Neural cell (in vitro differentiated cells): ENCODE data around the gene MORN4. TPM values are rescaled to one million over a fixed set of nuclear protein-coding genes. Genes with fewer than 3 reads are reported as not detected.

ENCODE experiments used
- H2AFZ ChIP-seq: fragments of 200-600, 300-800 bp; sonication (generic), shearing (Covaris generic); 2 replicates; pipeline ENCODE4 v1.6.0; 2014; ENCODE audit warnings: low read depth, mild to moderate bottlenecking, antibody characterized with exemption, low read length, moderate library complexity
- H3F3A ChIP-seq: fragments of 200-600 bp; shearing (Covaris generic); 2 replicates; pipeline ENCODE4 v1.6.1; 2016; ENCODE audit warnings: mild to moderate bottlenecking, moderate library complexity, mixed read lengths, antibody characterized with exemption, low read length; ENCODE audit not compliant: insufficient read depth, poor library complexity, severe bottlenecking
- H3K27ac ChIP-seq: fragments of 200-600, 300-800 bp; sonication (generic), shearing (Covaris generic); 2 replicates; pipeline ENCODE4 v1.5.1; 2014; ENCODE audit warnings: mild to moderate bottlenecking, low read length, moderate library complexity
- H3K27me3 ChIP-seq: fragments of 300-800, 200-600 bp; sonication (generic), shearing (Covaris generic); 2 replicates; pipeline ENCODE4 v1.6.0; 2014; ENCODE audit warnings: mild to moderate bottlenecking, low read depth, low read length, moderate library complexity; ENCODE audit not compliant: insufficient read depth
- H3K36me3 ChIP-seq: fragments of 300-800, 200-600 bp; sonication (generic), shearing (Covaris generic); 2 replicates; pipeline ENCODE4 v1.5.1; 2014; ENCODE audit warnings: mild to moderate bottlenecking, antibody characterized with exemption, low read length, moderate library complexity; ENCODE audit not compliant: insufficient read depth
- H3K4me2 ChIP-seq: fragments of 300-800, 200-600 bp; sonication (generic), shearing (Covaris generic); 2 replicates; pipeline ENCODE4 v1.6.0; 2014; ENCODE audit warnings: mild to moderate bottlenecking, low read length
- H3K4me3 ChIP-seq: fragments of 300-800, 200-600 bp; sonication (generic), shearing (Covaris generic); 2 replicates; pipeline ENCODE4 v1.5.1; 2014; ENCODE audit warnings: mild to moderate bottlenecking, low read length, moderate library complexity
- H3K79me2 ChIP-seq: fragments of 200-600 bp; shearing (Covaris generic); replicated peaks from 2 replicates; pipeline ENCODE4 v1.6.0; 2014; ENCODE audit warnings: mild to moderate bottlenecking, low read length, moderate library complexity; ENCODE audit not compliant: insufficient read depth
- H3K9ac ChIP-seq: fragments of 300-800, 200-600 bp; sonication (generic), shearing (Covaris generic); 2 replicates; pipeline ENCODE4 v1.6.1; 2016; ENCODE audit warnings: mild to moderate bottlenecking, low read length, mixed read lengths
- H3K9me2 ChIP-seq: fragments of 200-600 bp; shearing (Covaris generic); 2 replicates; pipeline ENCODE4 v1.6.1; 2016; ENCODE audit warnings: mild to moderate bottlenecking, low read length, mixed read lengths; ENCODE audit not compliant: insufficient read depth
- H3K9me3 ChIP-seq: fragments of 200-600, 300-800 bp; sonication (generic), shearing (Covaris generic); 2 replicates; pipeline ENCODE4 v1.6.1; 2016; ENCODE audit warnings: mild to moderate bottlenecking, mixed run types, low read length, moderate library complexity, mixed read lengths
- H4K20me1 ChIP-seq: fragments of 200-600 bp; shearing (Covaris generic); 2 replicates; pipeline ENCODE4 v1.6.1; 2016; ENCODE audit warnings: mild to moderate bottlenecking, mixed run types; ENCODE audit not compliant: insufficient read depth
- CTCF ChIP-seq: fragments of 450-650 bp; IDR thresholded peaks from 2 replicates; pipeline ENCODE4 v1.5.1; 2014; ENCODE audit warnings: antibody characterized with exemption, mild to moderate bottlenecking, moderate library complexity; ENCODE audit not compliant: poor library complexity, severe bottlenecking
- EP300 ChIP-seq: fragments of 450-650 bp; conservative IDR thresholded peaks from 2 replicates; pipeline ENCODE4 v1.6.1; 2014; ENCODE audit warnings: antibody characterized with exemption, mild to moderate bottlenecking, moderate library complexity; ENCODE audit not compliant: poor library complexity, severe bottlenecking
- EZH2 ChIP-seq: fragments of 200-600, 300-800 bp; shearing (Covaris generic), sonication (generic); IDR thresholded peaks from 2 replicates; pipeline ENCODE4 v1.6.1; 2014; ENCODE audit warnings: antibody characterized with exemption, low read length, borderline replicate concordance, mild to moderate bottlenecking; ENCODE audit not compliant: insufficient read depth, poor library complexity, severe bottlenecking
- MXI1 ChIP-seq: fragments of 450-650 bp; conservative IDR thresholded peaks from 2 replicates; pipeline ENCODE4 v1.6.1; 2014; ENCODE audit warnings: antibody characterized with exemption, mild to moderate bottlenecking; ENCODE audit not compliant: poor library complexity, severe bottlenecking
- POLR2AphosphoS5 ChIP-seq: IDR thresholded peaks from 2 replicates; pipeline ENCODE4 v1.6.1; 2012
- RAD21 ChIP-seq: fragments of 450-650 bp; conservative IDR thresholded peaks from 2 replicates; pipeline ENCODE4 v1.6.1; 2014; ENCODE audit warnings: antibody characterized with exemption, mild to moderate bottlenecking, moderate library complexity
- REST ChIP-seq: IDR thresholded peaks from 2 replicates; pipeline ENCODE4 v1.6.1; 2012; ENCODE audit warnings: borderline replicate concordance
- SMC3 ChIP-seq: fragments of 450-650 bp; conservative IDR thresholded peaks from 2 replicates; pipeline ENCODE4 v1.6.1; 2014; ENCODE audit warnings: antibody characterized with exemption, mild to moderate bottlenecking, moderate library complexity; ENCODE audit not compliant: poor library complexity
- TAF1 ChIP-seq: IDR thresholded peaks from 2 replicates; pipeline ENCODE4 v1.6.1; 2012; ENCODE audit warnings: low read depth
- polyA plus RNA-seq: library from polyadenylated mRNA; depleted of rRNA; stranded (reverse); fragments of >200 nt; gene quantifications from 2 replicates; pipeline ENCODE4 v1.2.3, GENCODE V29; 2014

The MORN4 gene
- polyA plus RNA-seq, 1 donor from 2014 or later, result 64.7 TPM

GRCh38 chr10:97571622-97572021, 61.7 kb downstream of the MORN4 start:
- no peak overlapping the region for H3K4me3 ChIP-seq
- TF ChIP-seq EP300, result no peak
- TF ChIP-seq TAF1, result no peak
- no peak for TF ChIP-seq MXI1
- TF ChIP-seq SMC3, result no peak
- TF ChIP-seq CTCF, result no peak
- no peak for TF ChIP-seq RAD21
- TF ChIP-seq REST, result no peak
- no peak for TF ChIP-seq EZH2
- TF ChIP-seq POLR2AphosphoS5, result no peak
- H2AFZ ChIP-seq, result no peak overlapping the region
- H3K27me3 ChIP-seq, result no peaks in the 10 kb centered on the region
- no peaks in the 10 kb centered on the region for H3K9me3 ChIP-seq
- H4K20me1 ChIP-seq, result no peaks in the 10 kb centered on the region
- no peak overlapping the region for H3K9ac ChIP-seq
- H3K9me2 ChIP-seq, result no peaks in the 10 kb centered on the region
- no peak overlapping the region for H3K4me2 ChIP-seq
- no peak overlapping the region for H3K27ac ChIP-seq
- H3K79me2 ChIP-seq, result no peaks in the 10 kb centered on the region
- H3F3A ChIP-seq, result no peaks in the 10 kb centered on the region
- H3K36me3 ChIP-seq, result no peaks in the 10 kb centered on the region

- no peaks in the 10 kb centered on the region for H3K36me3 ChIP-seq
- H3K9ac ChIP-seq, result no peak overlapping the region
- H3K4me3 ChIP-seq, result no peak overlapping the region
- H3K27me3 ChIP-seq, result no peaks in the 10 kb centered on the region
- H3K9me2 ChIP-seq, result no peaks in the 10 kb centered on the region
- H2AFZ ChIP-seq, result no peak overlapping the region
- no peak overlapping the region for H3K27ac ChIP-seq
- no peak for TF ChIP-seq REST
- TF ChIP-seq RAD21, result no peak
- TF ChIP-seq CTCF, result no peak
- TF ChIP-seq POLR2AphosphoS5, result no peak
- no peak for TF ChIP-seq MXI1
- TF ChIP-seq TAF1, result no peak
- no peak for TF ChIP-seq EZH2
- no peak for TF ChIP-seq EP300
- TF ChIP-seq SMC3, result no peak
- no peak overlapping the region for H3K4me2 ChIP-seq
- H4K20me1 ChIP-seq, result no peaks in the 10 kb centered on the region
- H3F3A ChIP-seq, result no peaks in the 10 kb centered on the region
- H3K9me3 ChIP-seq, result no peaks in the 10 kb centered on the region
- H3K79me2 ChIP-seq, result no peaks in the 10 kb centered on the region
Measured at GRCh38 chr10:97570789-97571471, 62.4 kb downstream of the MORN4 start.
